Cardiac muscle cell (in vitro differentiated cells and primary cell): ENCODE results near the gene CABP7. TPM values are rescaled to one million over a fixed set of nuclear protein-coding genes. Genes with fewer than 3 reads are reported as not detected.
A peak's percentile ranks its signal among the peaks of the same experiment; 100 is the strongest.
"Not testable (repeated sequence)": the region's sequence is repeated elsewhere in the genome, so short reads cannot be mapped to it uniquely, and the experiment has no call there.

Experiments
- DNase-seq, 2 donors: peaks; one replicate each; pipeline versions ENCODE4 v3.0.0 to v3.0.0-alpha.2; 2010 to 2017; ENCODE audit warnings: low read depth in 1 of 2, low spot score in 1 of 2
- H3K27ac ChIP-seq: fragments of 200-600 bp; sonication (generic); 2 replicates; pipeline ENCODE4 v1.5.1; 2016
- H3K27me3 ChIP-seq: fragments of 200-600 bp; sonication (generic); 2 replicates; pipeline ENCODE4 v1.6.0; 2016; ENCODE audit warnings: control low read depth
- H3K36me3 ChIP-seq: fragments of 200-600 bp; sonication (generic); 2 replicates; pipeline ENCODE4 v1.5.1; 2016; ENCODE audit warnings: control low read depth
- H3K4me1 ChIP-seq: fragments of 200-600 bp; sonication (generic); 2 replicates; pipeline ENCODE4 v1.8.1; 2017; ENCODE audit warnings: low read depth, mild to moderate bottlenecking, mixed run types
- H3K4me3 ChIP-seq: fragments of 200-600 bp; sonication (generic); 2 replicates; pipeline ENCODE4 v1.5.1; 2016; ENCODE audit warnings: mild to moderate bottlenecking
- H3K9me3 ChIP-seq: fragments of 200-600 bp; sonication (generic); 2 replicates; pipeline ENCODE4 v1.5.1; 2017; ENCODE audit warnings: low read depth, mild to moderate bottlenecking, control low read depth
- polyA plus RNA-seq: library from polyadenylated mRNA; unstranded; fragments of >200 nt; fragmentation: Nextera tagmentation; extraction: Ambion mirVana; gene quantifications from 2 replicates; pipeline ENCODE4 v1.2.1, GENCODE V29; 2016
- total RNA-seq: library from RNA; depleted of rRNA; stranded (reverse); fragments of >200 nt; gene quantifications from 2 replicates; pipeline ENCODE4 v1.2.3, GENCODE V29; 2016
- TF ChIP-seq, protein P1 (sequence below): IDR thresholded peaks from 2 replicates; pipeline ENCODE4 v1.5.1; 2012; ENCODE audit warnings: low read depth, mild to moderate bottlenecking, low read length

The CABP7 gene
- total and polyA plus RNA-seq, 2 experiments from 2014 or later: 0.11 TPM; not detected in 1

- H3K9me3 ChIP-seq: no peaks in the 10 kb centered on the region
- H3K27ac ChIP-seq: no peak overlapping the region
- H3K27me3 ChIP-seq: no peaks in the 10 kb centered on the region
- no peak overlapping the region for H3K4me3 ChIP-seq
- H3K36me3 ChIP-seq: no peaks in the 10 kb centered on the region
- TF ChIP-seq, protein P1, sequence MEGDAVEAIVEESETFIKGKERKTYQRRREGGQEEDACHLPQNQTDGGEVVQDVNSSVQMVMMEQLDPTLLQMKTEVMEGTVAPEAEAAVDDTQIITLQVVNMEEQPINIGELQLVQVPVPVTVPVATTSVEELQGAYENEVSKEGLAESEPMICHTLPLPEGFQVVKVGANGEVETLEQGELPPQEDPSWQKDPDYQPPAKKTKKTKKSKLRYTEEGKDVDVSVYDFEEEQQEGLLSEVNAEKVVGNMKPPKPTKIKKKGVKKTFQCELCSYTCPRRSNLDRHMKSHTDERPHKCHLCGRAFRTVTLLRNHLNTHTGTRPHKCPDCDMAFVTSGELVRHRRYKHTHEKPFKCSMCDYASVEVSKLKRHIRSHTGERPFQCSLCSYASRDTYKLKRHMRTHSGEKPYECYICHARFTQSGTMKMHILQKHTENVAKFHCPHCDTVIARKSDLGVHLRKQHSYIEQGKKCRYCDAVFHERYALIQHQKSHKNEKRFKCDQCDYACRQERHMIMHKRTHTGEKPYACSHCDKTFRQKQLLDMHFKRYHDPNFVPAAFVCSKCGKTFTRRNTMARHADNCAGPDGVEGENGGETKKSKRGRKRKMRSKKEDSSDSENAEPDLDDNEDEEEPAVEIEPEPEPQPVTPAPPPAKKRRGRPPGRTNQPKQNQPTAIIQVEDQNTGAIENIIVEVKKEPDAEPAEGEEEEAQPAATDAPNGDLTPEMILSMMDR: no peak
- H3K4me1 ChIP-seq: no peaks in the 10 kb centered on the region
- DNase-seq: no peak
Observed at GRCh38 chr22:29750029-29750428, 30.2 kb downstream of the CABP7 start.

DNA sequence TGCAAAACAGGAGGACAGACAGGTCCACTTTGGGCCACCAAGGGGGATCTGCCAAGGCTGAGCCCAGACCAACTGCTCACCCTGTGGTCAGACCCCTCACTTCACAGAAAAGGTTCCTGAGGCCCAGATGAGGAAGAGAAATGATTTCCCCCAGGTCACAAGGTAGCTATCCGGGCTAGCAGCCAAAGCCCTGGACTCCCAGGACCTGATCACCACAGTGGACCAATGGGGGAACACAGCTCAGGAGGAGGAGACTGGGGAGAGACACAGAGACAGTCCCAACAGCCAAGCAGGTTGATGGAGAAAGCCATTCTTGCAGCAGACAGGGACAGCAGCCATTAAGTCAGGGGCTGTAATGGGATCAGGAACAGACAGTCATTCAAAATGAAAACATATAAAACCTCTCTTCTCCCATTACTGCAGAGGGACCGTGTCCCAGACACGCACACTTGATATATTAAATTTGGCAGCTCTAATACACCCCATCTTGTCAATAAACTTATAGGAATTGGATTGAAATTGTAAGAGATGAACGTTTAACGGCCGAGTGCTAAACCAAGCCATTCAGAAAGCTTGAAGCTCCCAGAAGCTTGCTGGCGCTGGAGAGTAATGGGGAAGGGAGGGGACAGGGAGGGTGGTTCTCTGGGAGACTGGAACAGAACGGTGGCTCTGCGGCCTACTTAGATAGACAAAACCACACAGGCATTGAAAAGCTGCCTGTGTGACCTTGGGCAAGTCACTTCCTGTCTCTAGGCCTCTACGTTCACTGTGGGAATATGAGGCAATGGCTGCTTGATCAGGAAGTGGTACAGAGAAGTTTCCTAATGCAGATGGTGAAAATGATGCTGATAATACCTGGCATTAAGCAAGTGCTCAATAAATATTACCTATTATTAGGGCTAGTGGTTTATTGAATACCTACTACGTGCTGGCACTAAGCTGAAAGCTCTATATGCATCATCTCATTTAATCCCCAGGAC is 31.0 kb downstream of the CABP7 start:
- H3K4me3 ChIP-seq: no peak overlapping the region
- H3K9me3 ChIP-seq: no peaks in the 10 kb centered on the region
- no peaks in the 10 kb centered on the region for H3K4me1 ChIP-seq
- no peaks in the 10 kb centered on the region for H3K27me3 ChIP-seq
- peak in 1 of 2 donors; percentile 44 for DNase-seq
- no peaks in the 10 kb centered on the region for H3K36me3 ChIP-seq
- TF ChIP-seq, protein P1: no peak
- H3K27ac ChIP-seq: no peak overlapping the region

- H3K4me1 ChIP-seq: no peaks in the 10 kb centered on the region
- no peaks in the 10 kb centered on the region for H3K36me3 ChIP-seq
- no peak for DNase-seq
- no peak overlapping the region for H3K4me3 ChIP-seq
- no peaks in the 10 kb centered on the region for H3K27me3 ChIP-seq
- H3K9me3 ChIP-seq: no peaks in the 10 kb centered on the region
- no peak overlapping the region for H3K27ac ChIP-seq
- TF ChIP-seq, protein P1: no peak
Observed at GRCh38 chr22:29751669-29752068, 31.9 kb downstream of the CABP7 start.

GRCh38 chr22:29753808-29754657 is 34.2 kb downstream of the CABP7 start:
- Histone ChIP-seq H3K4me3 (no peak overlapping the region), H3K9me3 (no peaks in the 10 kb centered on the region), H3K27me3 (no peaks in the 10 kb centered on the region), H3K27ac (no peak overlapping the region), H3K36me3 (no peaks in the 10 kb centered on the region), H3K4me1 (peaks cover 4% of the 10 kb centered on the region)
- no peak for DNase-seq
- TF ChIP-seq, protein P1: no peak

DNA sequence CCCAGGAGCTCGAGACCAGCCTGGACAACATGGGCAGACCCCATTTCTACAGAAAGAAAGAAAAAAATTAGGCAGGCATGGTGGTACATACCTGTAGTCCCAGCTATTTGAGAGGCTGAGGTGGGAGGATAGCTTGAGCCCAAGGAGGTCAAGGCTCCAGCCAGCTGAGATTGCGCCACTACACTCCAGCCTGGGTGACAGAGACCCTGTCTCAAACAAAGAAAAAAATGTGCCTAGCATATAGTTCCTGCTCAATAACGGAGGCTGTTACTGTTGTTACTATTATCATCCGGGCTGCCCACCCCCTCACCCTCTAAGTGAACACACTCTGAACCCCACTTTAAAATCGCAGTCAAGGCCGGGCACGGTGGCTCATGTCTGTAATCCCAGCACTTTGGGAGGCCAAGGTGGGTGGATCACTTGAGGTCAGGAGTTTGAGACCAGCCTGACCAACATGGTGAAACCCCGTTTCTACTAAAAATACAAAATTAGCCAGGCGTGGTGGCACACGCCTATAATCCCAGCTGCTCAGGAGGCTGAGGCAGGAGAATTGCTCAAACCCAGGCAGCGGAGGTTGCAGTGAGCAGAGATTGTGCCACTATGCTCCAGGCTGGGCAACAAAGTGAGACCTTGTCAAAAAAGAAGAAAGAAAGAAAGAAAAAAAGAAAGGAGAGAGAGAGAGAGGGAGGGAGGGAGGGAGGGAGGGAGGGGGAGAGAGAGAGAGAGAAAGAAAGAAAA is 35.0 kb downstream of the CABP7 start:
- H3K27ac ChIP-seq, H3K4me1 ChIP-seq, DNase-seq: not testable (repeated sequence)

More for the DNA sequence above, 35.0 kb downstream of the CABP7 start:
- H3K36me3 ChIP-seq, H3K27me3 ChIP-seq, H3K9me3 ChIP-seq, H3K4me3 ChIP-seq: not testable (repeated sequence)
